COR-L47 (cell line): Measurements from ENCODE around the gene XPA.

Experiments
- DNase-seq: peaks from one replicate; lab custom pipeline; 2025; lab: John Stamatoyannopoulos, UW

The XPA gene

DNA sequence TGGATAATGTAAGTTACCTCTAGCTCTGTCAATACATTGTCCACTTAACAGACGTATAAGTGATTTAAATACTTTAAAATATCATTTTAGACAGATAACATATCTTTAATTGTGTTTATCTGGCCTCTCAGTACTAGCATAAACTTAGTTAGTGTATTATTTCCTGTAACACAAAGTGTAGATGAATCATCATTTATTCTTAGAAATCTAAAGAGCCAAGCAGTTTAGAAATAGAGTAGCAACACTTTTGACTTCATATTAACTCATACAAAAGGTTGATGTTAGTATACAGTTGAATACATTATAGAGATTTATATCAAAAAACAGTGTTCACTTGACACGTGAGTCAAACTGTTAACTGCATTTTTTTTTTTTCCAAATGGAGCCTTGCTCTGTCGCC lies 45.5 kb downstream of the XPA start:
- DNase-seq: no peak

DNA sequence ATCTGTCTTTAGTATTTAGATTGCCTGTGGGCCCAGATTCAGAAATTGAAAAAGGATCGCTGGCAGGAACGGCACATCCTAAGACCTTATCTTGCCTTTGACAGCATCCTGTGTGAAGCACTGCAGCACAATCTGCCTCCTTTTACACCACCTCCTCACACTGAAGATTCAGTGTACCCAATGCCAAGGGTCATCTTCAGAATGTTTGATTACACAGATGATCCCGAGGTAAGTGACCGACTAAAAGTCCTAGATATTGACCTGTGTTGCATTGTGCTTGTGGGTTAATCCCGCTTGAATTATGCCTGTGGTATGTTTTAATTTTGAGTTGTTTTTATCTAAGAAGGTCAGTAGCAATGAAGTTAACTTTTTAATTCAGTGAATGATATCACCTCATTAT lies 49.1 kb downstream of the XPA start:
- DNase-seq: no peak

DNA sequence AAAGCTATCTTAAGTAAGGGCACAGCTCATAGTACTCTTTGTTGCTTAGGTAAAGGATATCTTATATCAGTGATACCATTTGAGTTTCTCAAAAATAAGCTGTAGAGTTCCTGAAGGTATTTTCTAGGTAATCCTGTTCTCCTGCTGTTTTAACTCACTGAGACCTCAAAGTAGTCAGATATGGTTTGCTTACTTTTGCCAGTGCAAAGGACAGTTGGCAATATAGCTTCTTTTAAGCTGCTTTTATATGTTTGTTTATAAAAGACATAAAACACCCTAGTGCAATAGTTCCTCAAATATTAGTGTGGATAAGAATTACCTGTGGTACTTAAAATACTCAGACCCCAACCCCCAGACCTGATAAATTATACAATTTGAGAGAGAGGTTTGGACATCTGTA lies 51.4 kb downstream of the XPA start:
- DNase-seq: no peak

DNA sequence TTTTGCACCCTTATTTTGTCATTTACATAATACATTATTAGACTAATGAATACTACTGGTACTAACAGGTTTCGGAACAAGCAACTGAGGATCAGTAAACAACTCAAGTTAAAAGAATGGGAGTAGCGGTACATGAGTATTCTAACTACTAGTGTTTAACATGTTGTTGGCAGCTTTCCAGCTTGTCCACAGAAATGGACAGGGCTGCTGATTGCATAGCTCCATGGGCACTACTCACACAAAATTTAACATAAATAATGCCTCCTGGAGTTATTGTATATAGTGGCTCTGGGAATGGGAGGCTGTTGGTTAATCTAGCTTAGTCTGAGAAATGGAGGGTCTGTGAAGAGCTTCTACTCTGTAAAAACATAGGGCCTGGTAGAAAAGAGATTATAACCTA lies 56.8 kb downstream of the XPA start:
- peak; percentile 61 for DNase-seq

DNA sequence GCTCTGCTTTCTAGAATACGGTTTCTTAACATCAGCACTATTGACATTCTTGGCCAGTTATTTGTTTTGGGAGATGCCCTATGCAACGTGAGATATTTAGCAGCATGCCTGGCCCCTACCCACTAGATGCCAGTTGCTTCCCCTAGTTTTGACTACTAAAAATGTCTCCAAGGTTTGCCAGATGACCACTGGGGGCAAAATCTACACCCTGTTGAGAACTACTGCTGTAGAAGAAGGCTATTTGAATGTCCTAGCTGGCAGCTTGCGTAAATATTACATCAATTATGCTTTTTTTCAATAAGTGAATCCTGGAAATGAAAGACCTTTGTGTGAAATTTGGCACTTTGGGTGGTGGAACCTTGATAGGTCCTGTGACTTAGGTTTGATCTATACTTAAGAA lies 58.5 kb downstream of the XPA start:
- DNase-seq: no peak

DNA sequence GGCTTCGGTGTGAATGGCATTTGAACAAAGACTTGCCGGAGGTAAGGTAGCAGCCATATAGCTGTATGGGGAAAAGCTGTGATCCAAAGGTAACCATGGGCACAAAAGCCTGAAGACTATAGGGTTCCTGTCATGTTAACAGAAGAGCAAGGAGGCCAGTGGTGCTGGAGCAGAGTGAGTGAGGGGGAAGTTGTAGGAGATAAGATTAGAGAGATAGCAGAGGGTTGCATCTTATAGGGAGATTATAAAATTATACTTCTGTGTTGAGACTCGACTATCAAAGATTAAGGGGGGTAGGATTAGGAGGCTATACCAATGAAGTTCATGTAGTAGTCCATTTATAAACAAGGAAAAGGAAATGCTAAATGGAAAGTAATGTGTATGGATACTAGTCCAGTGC lies 60.2 kb downstream of the XPA start:
- DNase-seq: no peak

DNA sequence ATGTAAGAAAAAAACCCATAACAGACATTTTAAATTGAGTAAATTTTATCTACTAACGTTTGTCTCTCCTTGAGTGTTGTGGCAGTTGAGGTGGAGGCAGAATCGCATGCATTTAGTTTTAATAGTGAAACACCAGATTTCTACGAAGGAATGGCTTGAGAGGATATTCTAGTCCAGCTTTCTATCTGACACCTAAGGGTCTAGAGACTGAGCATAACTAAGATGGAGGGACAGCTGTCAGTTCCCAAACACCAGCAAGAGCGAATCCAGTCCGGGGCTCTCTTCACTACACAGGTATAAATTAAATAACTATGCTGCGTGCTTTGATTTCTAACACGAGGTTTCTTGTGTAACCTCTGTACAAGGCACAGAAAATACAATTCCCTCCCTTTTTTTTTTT lies 62.1 kb downstream of the XPA start:
- DNase-seq: no peak

DNA sequence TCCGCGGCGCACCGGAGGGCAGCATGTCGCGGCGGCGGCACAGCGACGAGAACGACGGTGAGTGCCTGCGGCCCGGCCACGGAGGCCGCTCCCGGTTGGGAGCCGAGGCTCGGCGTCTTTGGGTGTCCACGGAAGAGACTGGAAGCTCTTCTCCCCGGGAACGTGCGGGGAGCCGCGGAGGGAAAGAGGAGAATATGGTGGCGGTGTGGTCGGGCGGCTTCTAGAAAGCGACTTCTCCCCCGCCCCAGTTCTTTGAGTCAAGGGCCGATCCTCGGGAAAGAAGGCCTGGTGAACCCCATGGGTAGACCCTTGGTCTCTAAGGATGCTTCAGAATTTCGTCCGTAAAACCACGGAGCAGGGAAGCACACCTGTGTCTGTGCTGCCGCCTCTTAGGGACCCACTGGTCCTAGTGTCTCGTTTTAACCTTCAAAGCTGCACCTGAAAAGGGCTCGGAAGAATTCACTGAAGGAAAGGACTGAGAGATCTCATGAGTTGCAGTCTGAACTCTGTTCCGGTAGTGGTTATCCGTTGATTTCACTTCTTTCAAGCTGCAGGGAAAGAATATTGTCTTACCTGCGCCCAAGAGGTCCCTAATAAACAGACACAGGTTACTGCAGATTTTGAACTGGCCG lies 63.2 kb downstream of the XPA start:
- DNase-seq: peak; percentile 13

DNA sequence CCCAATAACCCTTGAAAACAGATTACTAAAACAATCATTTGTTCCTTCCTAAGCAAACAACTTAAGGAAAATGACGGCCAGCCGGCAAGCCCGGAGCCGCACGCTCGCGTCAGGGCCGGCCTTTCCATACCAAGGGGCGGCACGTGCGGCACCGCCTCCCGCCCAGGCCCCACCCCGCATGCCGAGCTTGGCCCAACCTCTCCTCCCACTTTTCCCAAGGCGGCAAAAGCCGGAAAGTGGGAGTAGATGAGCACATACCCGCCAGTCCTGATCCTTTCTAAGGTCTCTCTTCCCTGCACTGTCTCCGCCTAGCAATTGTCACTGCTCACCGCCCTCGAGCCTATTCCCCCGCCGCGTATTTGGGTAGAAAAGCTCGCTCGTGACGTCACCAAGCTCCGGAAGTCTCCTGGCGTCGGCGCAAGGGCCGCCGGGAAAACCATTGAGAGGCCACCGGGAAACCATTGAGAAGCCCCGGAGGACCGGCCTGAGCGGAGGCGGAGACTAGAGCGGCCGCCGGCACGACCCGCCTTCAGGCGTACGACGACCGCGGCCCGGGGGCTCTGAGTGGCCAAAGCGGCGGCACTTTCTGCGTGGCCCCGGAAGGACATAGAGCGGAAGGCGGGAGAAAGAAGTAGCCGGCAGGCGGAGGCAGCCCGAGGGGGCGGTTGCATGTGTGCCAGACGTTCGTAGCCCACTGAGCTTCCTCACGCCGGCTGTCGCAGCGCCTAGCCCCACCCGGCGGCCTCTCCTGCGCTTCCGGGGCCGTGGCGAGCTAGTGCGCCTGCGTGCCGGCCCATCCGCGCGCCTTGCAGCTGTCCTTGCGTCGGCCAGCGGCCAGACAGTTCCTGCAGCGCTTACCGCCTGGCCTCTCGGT lies 63.9 kb downstream of the XPA start, which contains the start of the genes NCBP1 and TSTD2:
TSS of gene NCBP1 (plus strand) at position 837 of the 874 bp plus-strand sequence. CDS start 61 bp downstream, outside the sequence.
TSS of gene TSTD2 (minus strand) at position 384 of the 874 bp plus-strand sequence. CDS start 5,806 bp downstream, outside the sequence.
- DNase-seq: peak; percentile 99

DNA sequence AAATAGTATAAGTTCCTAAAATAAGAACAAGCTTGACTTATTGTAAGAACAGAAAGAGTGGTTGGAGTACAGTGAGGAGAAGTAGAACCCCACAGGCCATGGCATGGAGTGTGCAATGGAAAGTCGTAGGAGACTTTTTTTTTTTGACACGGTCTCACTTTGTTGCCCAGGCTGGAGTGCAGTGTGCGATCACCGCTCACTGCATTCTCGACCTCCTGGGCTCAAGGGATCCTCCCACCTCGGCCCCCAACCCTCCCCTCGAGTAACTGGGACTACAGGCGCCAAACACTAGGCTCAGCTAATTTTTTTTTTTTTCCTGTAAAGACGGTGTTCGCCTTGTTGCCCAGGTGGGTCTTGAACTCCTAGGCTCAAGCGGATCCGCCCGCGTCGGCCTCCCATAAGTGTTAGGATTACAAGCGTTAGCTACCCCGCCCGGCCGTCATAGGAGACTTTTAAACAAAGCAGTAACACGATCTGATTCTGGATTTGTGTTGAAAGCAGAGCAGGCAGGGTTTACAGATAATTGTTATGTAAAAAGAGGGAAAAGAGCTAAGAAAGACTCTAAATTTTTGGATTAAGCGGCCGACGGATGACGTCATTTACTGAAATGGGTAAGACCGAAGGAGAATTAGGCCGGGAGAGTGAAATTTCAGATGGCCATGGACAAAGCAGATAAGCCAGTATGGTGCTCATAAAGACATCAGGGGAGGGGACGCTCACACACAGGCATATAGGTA lies 64.7 kb downstream of the XPA start:
- DNase-seq: no peak

DNA sequence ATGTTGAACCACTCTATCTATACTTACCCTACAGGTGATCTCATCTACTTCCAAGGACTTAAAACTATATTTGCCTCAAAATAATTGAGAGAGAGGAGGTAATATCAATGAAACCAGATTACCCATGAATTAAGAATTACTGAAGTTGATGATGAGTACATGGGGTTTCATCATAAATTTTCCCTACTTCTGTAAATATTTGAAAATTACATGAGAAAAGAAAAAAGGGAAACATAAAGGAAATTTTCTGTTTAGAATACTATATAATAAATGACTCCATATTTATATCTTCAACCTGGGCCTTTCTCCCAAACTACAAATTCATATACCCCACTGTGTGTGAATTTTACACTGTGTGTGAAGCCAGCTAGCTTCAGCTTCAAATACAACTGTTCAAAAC lies 66.5 kb downstream of the XPA start:
- DNase-seq: no peak

DNA sequence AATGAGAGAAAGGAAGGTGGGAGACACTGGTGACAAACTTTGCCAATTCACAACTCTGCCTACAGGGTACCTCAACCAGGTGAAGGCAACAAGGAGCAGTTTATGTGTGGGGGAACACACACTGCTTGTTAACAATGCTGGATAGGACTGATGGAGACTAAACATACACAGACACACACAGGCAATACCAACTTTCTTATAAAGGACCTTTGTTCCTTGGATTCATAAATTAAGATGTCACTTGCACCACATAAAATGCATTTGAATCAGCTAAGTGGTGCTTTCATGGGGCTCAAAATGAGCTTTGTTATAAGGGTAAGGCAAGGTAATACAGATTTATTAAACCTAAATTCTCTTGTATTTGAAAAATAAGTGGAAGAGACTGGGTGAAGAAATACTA lies 68.0 kb downstream of the XPA start:
- no peak for DNase-seq

DNA sequence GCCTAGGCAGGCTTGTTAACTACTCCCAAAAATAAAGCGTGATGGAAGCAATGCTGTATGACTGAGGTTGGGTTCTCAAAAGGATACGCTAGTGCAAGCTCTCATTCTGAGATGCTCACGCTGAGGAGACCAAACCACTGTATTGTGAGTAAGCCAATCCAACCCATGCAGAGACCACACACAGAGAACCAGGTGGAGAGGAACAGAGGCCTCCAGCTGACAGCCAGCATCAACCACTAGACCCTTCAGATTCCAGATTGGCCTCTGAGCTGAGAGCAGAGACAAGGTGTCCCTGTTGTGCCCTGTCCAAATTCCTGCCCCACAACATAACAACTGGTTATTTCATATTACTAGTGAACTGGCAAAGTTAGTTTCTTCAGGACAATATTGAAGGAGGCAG lies 68.5 kb downstream of the XPA start:
- DNase-seq: no peak

DNA sequence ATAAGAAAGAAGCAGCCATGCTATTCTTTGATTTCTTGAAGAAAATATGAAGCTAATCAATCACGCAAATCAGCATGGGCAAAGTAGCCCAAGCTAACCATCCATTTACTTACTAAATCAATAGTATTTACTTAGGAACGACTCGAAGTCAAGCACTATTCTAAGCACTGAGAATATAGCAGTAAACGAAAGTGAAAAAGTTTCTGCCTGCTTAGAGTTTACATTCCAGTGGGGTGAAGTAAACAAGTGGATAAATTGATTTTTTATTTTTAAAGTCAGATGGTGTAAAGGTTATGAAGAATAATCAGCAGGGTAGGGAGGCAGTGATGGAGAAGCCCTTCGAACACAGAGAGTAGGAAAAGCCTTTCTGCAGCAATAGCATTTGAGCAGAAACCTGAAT lies 69.5 kb downstream of the XPA start:
- no peak for DNase-seq

DNA sequence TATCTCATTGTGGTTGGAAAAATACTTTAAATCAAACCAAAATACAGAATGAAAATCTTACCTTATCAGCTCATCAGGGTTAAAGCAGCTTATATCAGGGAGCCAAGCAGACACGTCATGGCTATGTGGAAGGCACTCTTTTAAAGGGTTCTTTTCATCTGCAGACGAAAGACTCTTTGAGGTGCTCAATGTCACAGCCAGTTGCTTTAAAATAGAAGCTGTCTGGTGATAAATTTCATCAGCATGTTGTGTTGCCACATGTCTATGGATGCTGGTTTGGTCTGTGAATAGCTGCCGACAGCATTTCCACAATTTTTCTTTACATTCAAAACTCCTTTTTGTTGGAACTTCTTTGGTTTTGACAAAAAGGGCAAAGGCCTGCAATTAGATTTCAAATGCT lies 71.5 kb downstream of the XPA start:
- DNase-seq: no peak
